Nephron progenitor cell (in vitro differentiated cells): ENCODE results near the gene PTGDR.
A peak's percentile ranks its signal among the peaks of the same experiment; 100 is the strongest.

Experiments
- DNase-seq: peaks from one replicate; pipeline ENCODE4 v3.0.0; 2021
- H3K27ac Mint-ChIP-seq: 2 replicates; pipeline ENCODE4 v1.8.0; 2021; ENCODE audit warnings: mild to moderate bottlenecking, moderate library complexity, mixed read lengths
- H3K27me3 Mint-ChIP-seq: 2 replicates; pipeline ENCODE4 v1.8.0; 2021; ENCODE audit warnings: mild to moderate bottlenecking, low read depth, mixed read lengths; ENCODE audit not compliant: poor library complexity
- H3K36me3 Mint-ChIP-seq: 2 replicates; pipeline ENCODE4 v1.8.0; 2021; ENCODE audit warnings: low read depth, mixed read lengths
- H3K4me1 Mint-ChIP-seq: 2 replicates; pipeline ENCODE4 v1.8.0; 2021; ENCODE audit warnings: mixed read lengths
- H3K4me3 Mint-ChIP-seq: 2 replicates; pipeline ENCODE4 v1.8.0; 2021; ENCODE audit warnings: mild to moderate bottlenecking, moderate library complexity, mixed read lengths
- H3K9me3 Mint-ChIP-seq: 2 replicates; pipeline ENCODE4 v1.8.0; 2021; ENCODE audit warnings: mild to moderate bottlenecking, moderate library complexity, mixed read lengths
- CTCF ChIP-seq: fragments of 200-600 bp; sonication (generic); IDR thresholded peaks from 2 replicates; pipeline ENCODE4 v1.5.0; 2021; ENCODE audit warnings: antibody characterized with exemption

PTGDR gene

DNA sequence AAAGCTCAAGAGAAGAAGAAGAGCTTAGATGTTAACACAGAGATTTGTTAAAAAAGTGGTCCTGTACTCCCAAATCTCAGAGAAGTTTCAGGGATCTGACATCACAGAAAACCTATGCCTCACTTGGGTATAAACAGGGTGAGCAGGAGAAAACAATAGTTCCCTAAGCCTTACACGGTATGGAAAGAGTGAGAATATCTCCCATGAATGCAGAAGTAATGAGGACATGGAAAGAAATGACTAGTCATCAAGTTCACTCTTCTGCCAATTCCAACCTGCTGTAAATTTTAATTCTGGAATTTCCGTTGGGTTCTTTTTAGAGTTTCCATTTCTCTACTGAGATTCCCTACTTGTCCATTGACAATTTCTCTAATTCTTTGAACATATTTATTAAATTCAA is 40.4 kb downstream of the PTGDR start:
- Mint-ChIP-seq H3K4me3 (no peak overlapping the region), H3K27me3 (peaks cover 29% of the 10 kb centered on the region), H3K9me3 (no peaks in the 10 kb centered on the region), H3K27ac (no peak overlapping the region), H3K36me3 (no peaks in the 10 kb centered on the region), H3K4me1 (peaks cover 19% of the 10 kb centered on the region)
- no peak for TF ChIP-seq CTCF
- DNase-seq, result no peak

- no peaks in the 10 kb centered on the region for H3K36me3 Mint-ChIP-seq
- no peak for TF ChIP-seq CTCF
- H3K27me3 Mint-ChIP-seq, result peaks cover 56% of the 10 kb centered on the region
- DNase-seq, result no peak
- no peaks in the 10 kb centered on the region for H3K9me3 Mint-ChIP-seq
- no peak overlapping the region for H3K4me3 Mint-ChIP-seq
- no peak overlapping the region for H3K27ac Mint-ChIP-seq
- H3K4me1 Mint-ChIP-seq, result peaks cover 37% of the 10 kb centered on the region
Observed at GRCh38 chr14:52310541-52310940, 43.0 kb downstream of the PTGDR start.

- Mint-ChIP-seq H3K4me3 (peak overlapping the region; percentile 90), H3K9me3 (no peaks in the 10 kb centered on the region), H3K27me3 (peaks cover 75% of the 10 kb centered on the region), H3K27ac (no peak overlapping the region), H3K4me1 (peaks cover 38% of the 10 kb centered on the region), H3K36me3 (no peaks in the 10 kb centered on the region)
- DNase-seq, result no peak
- TF ChIP-seq CTCF, result no peak
Observed at GRCh38 chr14:52312931-52313355, 45.4 kb downstream of the PTGDR start.

DNA sequence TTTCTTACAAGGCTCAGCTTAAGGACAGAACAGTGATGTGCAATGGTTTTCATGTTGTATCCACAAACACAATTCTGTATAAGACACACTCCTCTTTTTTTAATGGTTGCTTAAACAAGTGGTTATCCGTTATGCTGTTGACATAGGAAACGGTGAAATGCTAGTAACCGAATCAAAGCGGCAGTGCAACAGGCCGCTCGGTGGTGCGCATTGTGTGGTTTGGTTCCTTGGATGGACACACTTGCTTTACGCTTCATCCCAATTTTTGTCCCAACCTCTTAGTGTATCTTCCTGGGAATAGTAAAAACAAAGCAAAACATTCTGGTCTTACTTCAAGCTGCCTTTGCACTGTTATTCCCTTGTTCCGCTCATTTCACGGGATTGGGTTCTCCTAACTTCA is 46.0 kb downstream of the PTGDR start:
- H3K9me3 Mint-ChIP-seq, result no peaks in the 10 kb centered on the region
- H3K36me3 Mint-ChIP-seq, result no peaks in the 10 kb centered on the region
- H3K4me3 Mint-ChIP-seq, result peak overlapping the region; percentile 90
- DNase-seq, result no peak
- TF ChIP-seq CTCF, result no peak
- no peak overlapping the region for H3K27ac Mint-ChIP-seq
- H3K4me1 Mint-ChIP-seq, result peaks cover 38% of the 10 kb centered on the region
- peaks cover 79% of the 10 kb centered on the region for H3K27me3 Mint-ChIP-seq

DNA sequence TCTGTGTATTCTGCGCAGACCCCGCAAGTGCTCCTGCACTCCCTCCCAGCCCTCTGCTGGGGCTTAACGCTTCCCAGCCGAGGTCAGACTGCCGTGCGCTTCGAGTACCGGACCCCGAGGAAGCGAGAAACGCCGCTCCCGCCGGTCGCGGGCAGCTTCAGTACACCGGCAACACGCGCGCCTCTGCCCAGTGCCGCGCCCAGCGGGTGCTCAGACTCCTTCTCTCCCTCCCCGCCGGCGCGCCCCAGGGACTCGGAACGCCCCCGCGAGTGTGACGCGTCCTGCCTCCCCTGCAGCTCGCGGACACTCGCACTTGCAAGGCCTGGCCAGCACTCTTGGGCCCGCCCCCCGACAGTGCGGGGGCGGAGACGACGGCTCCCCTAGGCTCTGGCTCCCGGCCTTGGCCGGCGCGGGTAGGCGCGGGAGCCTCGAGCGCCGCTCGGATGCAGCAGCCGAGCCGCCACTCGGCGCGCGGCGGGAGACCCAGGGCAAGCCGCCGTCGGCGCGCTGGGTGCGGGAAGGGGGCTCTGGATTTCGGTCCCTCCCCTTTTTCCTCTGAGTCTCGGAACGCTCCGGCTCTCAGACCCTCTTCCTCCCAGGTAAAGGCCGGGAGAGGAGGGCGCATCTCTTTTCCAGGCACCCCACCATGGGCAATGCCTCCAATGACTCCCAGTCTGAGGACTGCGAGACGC is 46.6 kb downstream of the PTGDR start, which contains the start of gene PTGER2:
Gene PTGER2, plus strand, starts transcription at position 410 of the 692 bp plus-strand sequence. Its CDS starts 237 bp downstream, at position 647.
- Mint-ChIP-seq H3K27me3 (peaks cover 85% of the 10 kb centered on the region), H3K27ac (no peak within 1 kb of the TSS), H3K36me3 (no peaks in the 10 kb centered on the region), H3K4me1 (peaks cover 38% of the 10 kb centered on the region), H3K9me3 (no peaks in the 10 kb centered on the region), H3K4me3 (peak within 1 kb of the TSS; percentile 94)
- TF ChIP-seq CTCF, result no peak
- peak; percentile 83 for DNase-seq
